Measurements from ENCODE around the gene CELSR1.

GRCh38 chr22:46459347-46460065 lies 77.9 kb downstream of the CELSR1 start:
- TF ChIP-seq, protein P1, sequence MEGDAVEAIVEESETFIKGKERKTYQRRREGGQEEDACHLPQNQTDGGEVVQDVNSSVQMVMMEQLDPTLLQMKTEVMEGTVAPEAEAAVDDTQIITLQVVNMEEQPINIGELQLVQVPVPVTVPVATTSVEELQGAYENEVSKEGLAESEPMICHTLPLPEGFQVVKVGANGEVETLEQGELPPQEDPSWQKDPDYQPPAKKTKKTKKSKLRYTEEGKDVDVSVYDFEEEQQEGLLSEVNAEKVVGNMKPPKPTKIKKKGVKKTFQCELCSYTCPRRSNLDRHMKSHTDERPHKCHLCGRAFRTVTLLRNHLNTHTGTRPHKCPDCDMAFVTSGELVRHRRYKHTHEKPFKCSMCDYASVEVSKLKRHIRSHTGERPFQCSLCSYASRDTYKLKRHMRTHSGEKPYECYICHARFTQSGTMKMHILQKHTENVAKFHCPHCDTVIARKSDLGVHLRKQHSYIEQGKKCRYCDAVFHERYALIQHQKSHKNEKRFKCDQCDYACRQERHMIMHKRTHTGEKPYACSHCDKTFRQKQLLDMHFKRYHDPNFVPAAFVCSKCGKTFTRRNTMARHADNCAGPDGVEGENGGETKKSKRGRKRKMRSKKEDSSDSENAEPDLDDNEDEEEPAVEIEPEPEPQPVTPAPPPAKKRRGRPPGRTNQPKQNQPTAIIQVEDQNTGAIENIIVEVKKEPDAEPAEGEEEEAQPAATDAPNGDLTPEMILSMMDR (IDR thresholded peaks at IDR 0.05), result no peak
- no peak for TF ChIP-seq POLR2A (IDR thresholded peaks at IDR 0.05)

Data from thyroid gland (tissue), 4 donors.